K562 (cell line): ENCODE results near the gene TMEM69. TPM values are rescaled to one million over a fixed set of nuclear protein-coding genes. Genes with fewer than 3 reads are reported as not detected.

ENCODE experiments used
- ARNT ChIP-seq, 2 experiments: fragments of 450-650 bp; IDR thresholded peaks; 2 replicates each; pipeline ENCODE4 v1.6.1; 2016; ENCODE audit warnings: mild to moderate bottlenecking in 1 of 2
- COPS2 ChIP-seq: fragments of 450-650 bp; conservative IDR thresholded peaks from 2 replicates; pipeline ENCODE4 v1.6.1; 2016; ENCODE audit warnings: mild to moderate bottlenecking, moderate library complexity
- DMBX1 ChIP-seq: fragments of 250-450 bp; sonication (Bioruptor Pico); IDR thresholded peaks from 2 replicates; pipeline ENCODE4 v1.8.0; 2022; ENCODE audit warnings: inconsistent platforms, mild to moderate bottlenecking, moderate library complexity, borderline replicate concordance
- HES1 ChIP-seq: fragments of 450-650 bp; IDR thresholded peaks from 2 replicates; pipeline ENCODE4 v1.6.1; 2016; ENCODE audit warnings: low read depth, mild to moderate bottlenecking, moderate library complexity
- HLTF ChIP-seq: fragments of 450-650 bp; IDR thresholded peaks from 2 replicates; pipeline ENCODE4 v1.6.1; 2016
- PTBP1 ChIP-seq: fragments of 200-400 bp; formaldehyde crosslinking; IDR thresholded peaks from 2 replicates; pipeline ENCODE4 v1.6.1; 2017; ENCODE audit warnings: low read depth, low read length
- RFX1 ChIP-seq: fragments of 450-650 bp; IDR thresholded peaks from 2 replicates; pipeline ENCODE4 v1.6.1; 2016; ENCODE audit warnings: mild to moderate bottlenecking, moderate library complexity
- SMARCA5 ChIP-seq: fragments of 450-650 bp; IDR thresholded peaks from 2 replicates; pipeline ENCODE4 v1.6.1; 2016
- SMARCB1 ChIP-seq: IDR thresholded peaks from 2 replicates; pipeline ENCODE4 v1.6.1; 2011; ENCODE audit warnings: improper control_type of control experiment, low read depth; ENCODE audit not compliant: insufficient read length
- SRSF9 ChIP-seq: fragments of 200-400 bp; formaldehyde crosslinking; IDR thresholded peaks from 2 replicates; pipeline ENCODE4 v1.6.1; 2017; ENCODE audit warnings: low read depth, low read length, borderline replicate concordance
- TBP ChIP-seq: optimal IDR thresholded peaks from 2 replicates; pipeline ENCODE3; 2011; ENCODE audit warnings: low read depth, low read length, improper control_type of control experiment
- ZNF318 ChIP-seq, 2 experiments: fragments of 450-650 bp; IDR thresholded peaks; 2 replicates each; pipeline ENCODE4 v1.6.1; 2016; ENCODE audit warnings: mild to moderate bottlenecking in 2 of 2, borderline replicate concordance in 1 of 2, low read depth in 1 of 2, moderate library complexity in 1 of 2
- ZNF324 ChIP-seq: fragments of 250-450 bp; sonication (Bioruptor Pico); IDR thresholded peaks from 2 replicates; pipeline ENCODE4 v1.4.0; 2020; ENCODE audit warnings: mild to moderate bottlenecking
- ZNF655 ChIP-seq: fragments of 250-450 bp; sonication (Bioruptor Pico); IDR thresholded peaks from 2 replicates; pipeline ENCODE4 v1.5.0; 2021
- ZNF76 ChIP-seq: fragments of 250-450 bp; sonication (Bioruptor Pico); IDR thresholded peaks from 2 replicates; pipeline ENCODE4 v1.4.0; 2020; ENCODE audit warnings: mild to moderate bottlenecking, moderate library complexity, borderline replicate concordance
- polyA plus RNA-seq, 8 experiments: library from polyadenylated mRNA; depleted of rRNA in 4 of 8; stranded (reverse) in 5 of 8; unstranded in 3 of 8; fragments of >200 nt; fragmentation: Nextera tagmentation in 2 of 8; fragmentation: Illumina TruSeq in 1 of 8; extraction: Ambion mirVana in 2 of 8; extraction: Trizol in 1 of 8; gene quantifications; 2 replicates each; pipeline versions ENCODE4 v1.2.1 to v1.2.3, GENCODE V29; 2011 to 2014; ENCODE audit warnings: inconsistent platforms in 1 of 8, missing spikeins in 1 of 8
- total RNA-seq, 7 experiments: library from RNA; depleted of rRNA in 6 of 7; stranded (reverse); fragments of >200 nt in 6 of 7; fragmentation: Illumina TruSeq in 2 of 7; extraction: Trizol in 2 of 7; gene quantifications; 2 replicates each; pipeline versions ENCODE4 v1.2.1 to v1.2.3, GENCODE V29; 2011 to 2021; ENCODE audit warnings: low replicate concordance in 1 of 7

The TMEM69 gene
- total and polyA plus RNA-seq, 9 of the 15 experiments (the other 6 are each of a cell fraction or from before 2014, with no cell fraction given), result 47.3 to 248 (median 103) TPM

- TF ChIP-seq ZNF318 (IDR thresholded peaks at IDR 0.05; ENCODE audit: borderline replicate concordance in 1 of 2, low read depth in 1 of 2) (peak in 1 of 2 experiments; percentile 46; a peak in 1 of 4 replicates), ZNF76 (CRISPR knock-in tag) (0 out of 2 replicates have a peak, but pooled peaks have one; percentile 46), TBP (peak; percentile 95), PTBP1 (no peak), SMARCB1 (no peak), ZNF655 (no peak), RFX1 (no peak), ZNF324 (CRISPR knock-in tag) (no peak), HES1 (no peak), ARNT (IDR thresholded peaks at IDR 0.05) (peak in 1 of 2 experiments; percentile 64; a peak in 1 of 4 replicates), COPS2 (no peak), DMBX1 (CRISPR knock-in tag) (0 out of 2 replicates have a peak, but pooled peaks have one; percentile 67), HLTF (no peak), SRSF9 (no peak), SMARCA5 (no peak; the same call in 1 of the 2 replicates)
Measured at GRCh38 chr1:45687754-45688740, at the start of gene TMEM69 (continued).
